ENCODE measurements around the gene KRT82. TPM values are rescaled to one million over a fixed set of nuclear protein-coding genes. Genes with fewer than 3 reads are reported as not detected.
A peak's percentile ranks its signal among the peaks of the same experiment; 100 is the strongest.

Gene KRT82
- total RNA-seq, 1 experiment from 2014 or later = not detected

- no peak for DNase-seq (ENCODE audit: low spot score)
Observed at GRCh38 chr12:52362118-52362726, 43.9 kb downstream of the KRT82 start.

DNA sequence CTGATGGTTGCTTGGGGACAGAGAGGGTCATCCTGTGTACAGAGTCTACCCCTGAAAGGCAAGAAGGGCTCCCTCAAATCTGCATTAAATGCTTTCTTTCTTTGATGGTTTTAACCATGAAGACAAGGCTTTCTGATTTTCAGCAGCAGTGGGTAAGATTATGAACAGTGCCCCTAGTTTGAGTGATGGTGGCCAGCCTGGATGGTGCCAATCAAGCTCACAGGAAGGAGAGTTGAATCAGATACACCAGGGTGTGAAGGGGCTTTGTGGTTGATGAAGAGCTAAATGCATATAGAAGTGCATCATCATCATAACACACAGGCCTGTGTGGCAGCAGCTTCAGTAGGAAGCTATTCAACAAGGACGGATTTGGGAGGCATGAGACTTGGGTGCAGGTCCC lies 44.6 kb downstream of the KRT82 start:
- no peak for DNase-seq (ENCODE audit: low spot score)

- no peak for DNase-seq (ENCODE audit: low spot score)
Observed at GRCh38 chr12:52360663-52361271, 45.4 kb downstream of the KRT82 start.

DNA sequence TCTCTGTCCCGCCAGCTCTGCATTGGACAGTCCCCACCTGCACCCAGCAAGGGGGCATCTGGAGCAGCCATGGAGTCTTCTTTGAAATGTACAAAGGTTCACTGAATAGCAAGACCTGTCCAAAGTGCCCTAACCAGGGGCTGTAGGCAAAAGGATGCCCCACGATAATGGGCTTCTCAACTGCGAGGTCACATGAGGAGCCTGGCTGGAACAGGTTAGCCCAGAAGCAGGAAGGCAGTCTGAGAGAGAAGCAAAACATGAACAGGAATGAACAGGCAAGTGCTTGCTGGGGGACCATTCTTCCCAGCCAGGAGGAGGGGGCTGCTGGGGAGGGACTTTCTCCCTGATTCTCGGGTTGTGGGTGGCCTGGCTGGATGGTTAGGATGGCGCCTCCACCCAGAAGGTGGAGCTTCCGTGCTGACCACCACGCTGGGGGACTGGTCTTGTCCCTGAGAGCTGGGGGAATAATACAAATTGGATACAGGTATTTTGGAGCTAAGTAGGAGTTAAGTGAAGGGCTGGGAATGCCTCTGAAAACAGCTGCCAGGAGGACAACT lies 46.0 kb downstream of the KRT82 start:
- no peak for DNase-seq (ENCODE audit: low spot score)

- no peak for DNase-seq (ENCODE audit: low spot score)
Observed at GRCh38 chr12:52359621-52360061, 46.5 kb downstream of the KRT82 start.

DNA sequence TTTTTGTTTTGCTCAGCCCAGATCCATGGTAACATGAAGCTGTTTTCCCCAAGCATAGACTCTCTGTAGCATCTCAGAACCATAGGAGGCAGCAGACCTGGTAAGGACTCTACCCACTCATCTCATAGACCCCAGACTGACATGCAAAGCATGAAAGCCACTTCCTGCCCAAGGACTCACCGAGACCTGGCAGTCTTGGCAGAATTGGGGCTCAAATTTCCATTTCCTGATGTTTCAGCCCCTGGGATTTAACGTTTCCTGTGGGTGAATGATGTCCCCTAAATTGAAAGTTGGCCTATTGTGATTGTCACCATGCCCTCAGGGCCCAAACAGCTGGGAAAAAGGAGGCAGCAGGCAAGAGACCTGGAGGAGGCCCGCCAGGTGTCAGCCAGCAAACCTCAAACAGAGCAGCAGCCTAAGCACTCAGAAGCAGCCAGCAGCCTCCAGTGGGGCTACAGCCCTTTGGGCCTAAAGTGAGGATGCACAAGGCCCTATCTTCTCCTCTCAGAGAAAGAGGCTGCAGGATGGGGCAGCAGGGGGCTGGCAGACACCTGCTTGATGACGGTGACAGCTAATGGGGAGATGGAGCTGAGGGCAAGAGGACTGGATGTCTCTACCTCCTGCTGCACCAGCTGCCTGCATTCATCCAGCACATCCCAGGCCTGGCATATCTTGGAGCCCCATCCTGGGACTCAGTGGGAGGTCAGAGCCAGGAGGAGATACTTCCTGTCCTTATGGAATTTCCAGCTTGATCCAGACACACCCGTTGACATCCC lies 47.4 kb downstream of the KRT82 start:
- DNase-seq (ENCODE audit: low spot score) = no peak

GRCh38 chr12:52356762-52357580 lies 49.2 kb downstream of the KRT82 start:
- DNase-seq (ENCODE audit: low spot score) = no peak

- no peak for DNase-seq (ENCODE audit: low spot score)
Observed at GRCh38 chr12:52356031-52356761, 49.9 kb downstream of the KRT82 start.

DNA sequence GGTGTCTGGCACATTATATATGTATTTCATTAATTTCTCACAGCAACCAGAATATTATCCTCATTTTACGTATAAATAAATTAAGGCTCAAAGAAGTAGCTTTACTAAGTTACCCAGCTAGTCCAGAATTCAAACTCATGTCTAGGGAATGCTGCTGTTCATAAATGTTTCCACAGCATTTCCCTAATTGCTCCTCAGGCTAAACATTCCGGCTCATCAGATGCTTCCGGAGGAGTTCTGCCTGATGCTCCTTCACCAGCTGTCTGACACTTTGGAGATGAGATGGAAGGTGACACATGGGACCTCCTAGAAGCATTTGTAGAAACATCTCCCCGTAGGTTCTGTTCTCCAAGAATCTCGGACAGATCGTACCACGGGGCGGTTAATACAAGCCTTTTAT lies 51.0 kb downstream of the KRT82 start:
- no peak for DNase-seq (ENCODE audit: low spot score)

DNA sequence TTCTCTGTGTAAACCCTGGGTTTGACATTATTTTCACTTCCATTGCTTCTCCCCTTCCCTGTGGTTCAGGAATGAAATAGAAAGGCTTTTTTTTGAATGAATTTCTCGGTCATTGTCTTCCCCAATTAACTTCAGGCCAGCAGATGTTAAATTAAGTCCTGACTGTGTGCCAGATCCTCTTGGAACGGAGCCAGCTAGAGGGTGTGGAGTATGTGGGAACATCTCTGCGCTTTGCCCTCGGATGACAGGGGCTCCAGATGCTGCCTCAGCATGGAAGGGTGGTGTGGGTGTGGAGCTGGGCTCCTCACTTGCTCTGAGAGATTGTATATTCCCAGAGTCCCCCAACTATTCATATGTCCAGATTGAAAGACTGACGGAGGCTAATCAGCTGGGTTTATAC lies 51.9 kb downstream of the KRT82 start:
- no peak for DNase-seq (ENCODE audit: low spot score)

DNA sequence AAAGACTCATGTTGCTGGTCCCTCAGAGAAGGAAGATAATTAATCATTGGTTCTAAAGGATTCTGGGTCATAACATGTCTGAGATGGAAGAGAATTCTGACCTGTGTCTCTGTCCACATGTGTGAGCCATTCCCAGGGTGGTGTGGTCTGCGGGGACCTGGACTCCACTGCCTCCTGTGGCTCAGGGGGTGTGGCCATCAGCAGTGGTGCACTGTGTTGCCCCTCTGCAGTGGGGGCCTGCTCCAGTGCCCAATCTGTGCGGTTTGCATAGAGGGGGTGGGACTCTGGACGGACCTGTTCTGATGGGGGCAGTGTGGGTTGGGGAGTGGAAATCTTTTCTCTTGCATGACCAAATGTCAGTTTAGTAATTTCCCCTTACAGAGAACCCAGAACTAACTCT lies 52.4 kb downstream of the KRT82 start:
- no peak for DNase-seq (ENCODE audit: low spot score)

GRCh38 chr12:52352951-52353350 lies 53.2 kb downstream of the KRT82 start:
- DNase-seq (ENCODE audit: low spot score) = no peak

DNA sequence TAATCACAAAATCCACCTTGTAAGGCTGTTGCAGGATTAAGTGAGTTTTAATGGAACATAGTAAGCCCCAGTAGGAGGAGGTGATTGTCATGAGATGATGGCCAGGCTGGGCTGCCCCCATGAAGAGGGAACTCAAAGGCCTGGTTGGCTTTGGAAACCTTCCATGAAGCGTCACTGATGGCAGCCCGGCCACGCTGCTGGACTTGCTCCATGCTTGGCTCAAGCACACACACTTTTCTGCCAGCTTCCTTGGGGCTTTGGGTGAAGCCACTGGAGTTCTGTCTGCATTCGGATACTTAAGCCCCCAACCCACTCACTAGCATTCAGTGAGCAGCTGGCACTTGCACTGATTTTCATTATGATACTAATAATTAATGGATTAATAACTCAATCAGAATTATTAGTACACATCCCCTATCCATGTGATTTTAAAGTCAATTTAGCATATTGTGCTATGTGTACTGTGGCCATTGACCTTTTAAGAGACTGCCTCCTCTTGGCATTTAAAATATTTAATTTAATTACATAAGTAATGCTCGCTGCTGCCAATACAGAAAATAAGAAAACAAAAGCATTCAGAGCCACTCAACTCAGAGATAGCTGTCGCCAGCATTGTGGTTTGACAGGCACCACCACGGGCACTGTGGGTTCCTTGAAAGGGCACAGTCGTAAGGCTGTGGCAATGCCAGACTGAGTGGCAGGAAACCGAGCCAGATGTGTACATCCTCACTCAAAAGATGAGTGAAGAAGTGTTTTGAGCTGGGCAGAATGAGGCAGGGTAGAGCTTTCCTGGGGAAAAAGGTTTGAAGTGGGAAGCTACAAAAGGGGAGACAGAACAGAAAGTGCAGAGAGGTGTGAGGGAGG lies 54.7 kb downstream of the KRT82 start:
- DNase-seq (ENCODE audit: low spot score) = no peak

DNA sequence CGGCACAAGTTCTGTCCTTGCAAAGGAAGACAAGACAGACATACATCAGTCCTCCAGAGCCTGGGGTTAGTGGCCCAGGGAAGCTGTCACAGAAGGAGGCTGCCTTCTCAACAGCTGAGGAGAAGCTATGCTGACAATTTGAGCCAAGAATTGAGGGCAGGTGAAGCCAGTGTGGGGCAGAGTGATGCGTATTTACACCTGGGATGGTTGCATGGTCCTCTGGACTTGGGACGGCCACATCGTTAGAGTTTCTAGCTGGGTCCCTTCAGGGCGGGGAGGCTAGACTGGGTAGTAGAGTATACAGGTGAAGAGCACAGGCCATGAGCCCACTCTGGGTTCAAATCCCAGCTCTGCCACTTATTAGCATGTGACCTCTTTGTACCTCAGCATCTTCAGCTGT lies 55.3 kb downstream of the KRT82 start:
- no peak for DNase-seq (ENCODE audit: low spot score)

DNA sequence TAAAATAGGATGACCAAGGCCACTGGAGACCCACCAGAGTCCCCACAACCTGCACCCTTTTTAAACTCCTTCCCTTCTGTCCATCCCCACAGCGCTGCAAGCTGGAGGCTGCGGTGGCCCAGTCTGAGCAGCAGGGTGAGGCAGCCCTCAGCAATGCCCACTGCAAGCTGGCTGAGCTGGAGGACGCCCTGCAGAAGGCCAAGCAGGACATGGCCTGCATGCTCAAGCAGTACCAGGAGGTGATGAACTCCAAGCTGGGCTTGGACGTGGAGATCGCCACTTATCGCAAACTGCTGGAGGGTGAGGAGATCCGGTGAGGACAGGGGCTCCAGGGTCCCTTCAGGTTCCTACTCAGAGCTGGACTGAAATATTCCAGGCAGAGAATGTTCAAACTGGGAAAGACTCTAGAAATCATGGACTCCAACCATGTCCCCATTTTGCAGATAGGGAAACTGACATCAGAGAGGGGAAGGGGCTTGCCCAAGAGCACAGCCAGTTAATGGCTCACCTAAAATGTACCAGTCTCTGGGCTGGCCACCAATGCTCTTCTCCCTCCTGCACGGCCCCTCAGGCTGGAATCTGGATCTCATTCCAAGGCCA lies 56.0 kb downstream of the KRT82 start:
- no peak for DNase-seq (ENCODE audit: low spot score)

DNA sequence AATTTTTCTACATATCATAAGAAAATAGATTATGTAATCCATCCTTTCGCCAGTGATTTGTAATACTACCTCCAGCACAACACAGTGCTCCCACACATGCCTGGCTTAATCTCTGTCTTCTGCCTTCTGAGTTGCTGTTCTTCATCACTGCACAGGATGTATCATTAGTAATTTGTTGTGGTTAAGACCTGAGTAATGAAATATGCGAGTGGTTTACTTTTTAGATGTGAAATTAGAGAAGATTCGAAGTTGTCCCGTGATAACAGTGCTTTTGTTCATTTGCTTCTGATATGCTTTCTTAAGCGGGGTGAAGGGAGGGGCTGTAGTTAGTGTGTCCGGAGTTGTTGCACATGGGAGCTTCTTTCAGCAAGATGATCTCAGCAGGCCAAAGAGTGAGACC lies 56.9 kb downstream of the KRT82 start:
- no peak for DNase-seq (ENCODE audit: low spot score)

- no peak for DNase-seq (ENCODE audit: low spot score)
Observed at GRCh38 chr12:52347551-52348510, 58.3 kb downstream of the KRT82 start.

DNA sequence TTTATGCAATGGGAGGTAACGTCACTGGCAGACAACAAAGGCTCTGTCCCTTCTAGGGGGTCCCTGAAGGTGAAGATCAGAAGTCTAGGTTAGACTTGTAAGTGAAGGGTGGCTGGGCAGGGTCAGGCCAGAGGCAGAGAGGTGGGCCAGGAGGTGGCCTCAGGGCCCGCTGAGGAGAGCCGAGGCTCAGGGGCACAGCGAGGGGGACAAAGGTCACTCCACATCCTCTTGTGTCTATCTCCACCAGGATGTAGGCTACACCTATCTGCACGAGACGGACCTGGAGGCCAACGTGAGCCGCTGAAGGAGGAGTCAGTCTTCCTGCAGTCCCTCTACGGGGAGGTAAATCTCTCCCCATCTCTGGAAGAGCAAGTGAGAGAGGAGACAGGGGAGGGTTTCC lies 59.1 kb downstream of the KRT82 start:
- DNase-seq (ENCODE audit: low spot score) = peak; percentile 70
